ENCODE results near the gene PRG2.

PRG2 gene

DNA sequence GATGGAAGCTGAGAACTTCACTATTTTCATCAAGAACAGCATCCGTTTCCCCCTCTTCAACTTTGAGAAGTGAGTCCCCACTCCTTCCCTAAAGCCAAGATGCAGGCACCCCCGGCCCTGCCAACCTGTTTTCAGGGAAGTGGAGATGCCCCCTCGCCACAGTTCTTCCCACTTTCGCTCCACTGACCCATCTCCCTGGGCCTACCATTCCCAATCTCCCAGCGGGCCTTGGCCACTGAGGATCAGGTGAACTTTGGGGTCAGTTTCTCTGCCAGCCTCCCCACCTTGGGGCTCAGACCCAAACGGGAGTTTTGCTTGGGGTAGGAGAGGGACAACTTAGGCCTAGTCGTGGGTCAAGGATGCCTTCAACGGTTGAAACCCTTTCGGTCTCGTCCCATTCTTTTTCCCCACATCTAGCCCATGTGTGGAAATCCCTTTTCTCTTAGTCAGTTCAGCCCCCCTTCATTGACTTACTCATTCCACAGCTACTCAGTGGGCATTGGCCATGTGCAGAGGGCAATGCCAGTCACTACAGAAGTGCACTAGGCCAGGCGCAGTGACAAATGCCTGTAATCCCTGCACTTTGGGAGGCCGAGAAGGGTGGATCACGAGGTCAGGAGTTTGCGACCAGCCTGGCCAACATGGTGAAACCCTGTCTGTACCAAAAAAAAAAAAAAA, 41.7 kb downstream of the PRG2 start:
- in situ Hi-C loops (cut with MboI; ENCODE audit: low sequenced_read_pairs), result loop anchor here (10.0 to 25.0 kb wide), 2 partner anchors 189 to 296 kb away; partner anchors contain the start of genes SMTNL1, TIMM10 and YPEL4

DNA sequence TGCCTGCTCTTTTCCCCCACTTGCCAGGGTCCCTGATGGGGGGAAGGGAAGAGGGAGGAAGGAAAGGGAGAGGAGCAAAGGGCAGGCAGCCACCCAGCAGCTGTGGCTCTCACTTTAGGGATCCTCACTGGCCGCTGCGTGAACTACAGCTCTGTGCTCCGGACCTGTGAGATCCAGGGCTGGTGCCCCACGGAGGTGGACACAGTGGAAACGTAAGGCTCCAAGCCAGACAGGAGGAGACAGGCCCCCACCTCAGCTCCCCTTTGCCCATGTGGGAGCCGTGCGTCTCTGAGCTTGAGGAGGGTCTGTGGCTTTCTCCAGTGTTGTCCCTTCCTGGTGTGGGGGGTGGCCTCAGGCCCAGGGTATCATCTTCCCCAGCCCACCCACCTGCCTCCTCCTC, 42.4 kb downstream of the PRG2 start:
- in situ Hi-C loops (cut with MboI; ENCODE audit: low sequenced_read_pairs), result loop anchor here (10.0 to 25.0 kb wide), 2 partner anchors 189 to 297 kb away; partner anchors contain the start of genes SMTNL1, TIMM10 and YPEL4

GRCh38 chr11:57347336-57347735, 43.1 kb downstream of the PRG2 start:
- in situ Hi-C loops (cut with MboI; ENCODE audit: low sequenced_read_pairs), result loop anchor here (10.0 to 25.0 kb wide), 2 partner anchors 190 to 297 kb away; partner anchors contain the start of genes SMTNL1, TIMM10 and YPEL4

DNA sequence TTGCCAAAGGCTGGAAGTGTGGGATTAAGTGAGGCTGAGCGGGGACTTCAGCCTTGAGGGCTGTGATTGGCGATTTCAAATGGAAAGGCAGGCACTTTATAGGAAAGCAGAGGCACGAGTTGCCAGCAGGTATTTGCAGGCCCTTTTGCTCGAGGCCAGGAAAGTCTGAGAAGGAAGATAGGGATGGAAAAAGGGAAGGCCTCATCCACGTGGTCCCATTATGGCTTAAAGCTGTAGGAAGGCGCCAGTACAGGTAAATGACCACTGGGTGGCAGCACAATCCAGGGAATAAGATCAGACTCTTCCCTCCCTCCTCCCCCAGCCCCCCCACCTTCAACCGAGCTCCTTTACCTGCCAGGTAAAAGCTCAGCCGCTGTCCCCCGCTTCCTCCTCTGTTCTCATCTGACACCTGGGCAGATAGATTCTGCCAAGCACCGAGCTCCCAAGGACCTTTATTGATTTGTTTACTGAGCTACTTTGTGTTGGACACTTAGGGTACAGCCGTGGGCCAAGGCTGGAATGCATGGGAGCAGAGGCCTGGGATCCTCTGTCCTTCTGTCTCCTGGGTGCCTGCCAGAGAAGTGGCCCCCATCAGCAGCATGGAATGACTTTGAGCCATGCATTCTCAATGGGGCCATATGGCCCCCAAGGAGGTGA, 44.8 kb downstream of the PRG2 start:
- in situ Hi-C loops (cut with MboI; ENCODE audit: low sequenced_read_pairs), result loop anchor here (10.0 to 25.0 kb wide), 2 partner anchors 192 to 299 kb away; partner anchors contain the start of genes SMTNL1, TIMM10 and YPEL4

GRCh38 chr11:57344826-57345225, 45.6 kb downstream of the PRG2 start:
- in situ Hi-C loops (cut with MboI; ENCODE audit: low sequenced_read_pairs), result loop anchor here (10.0 to 25.0 kb wide), 2 partner anchors 192 to 300 kb away; partner anchors contain the start of genes SMTNL1, TIMM10 and YPEL4

DNA sequence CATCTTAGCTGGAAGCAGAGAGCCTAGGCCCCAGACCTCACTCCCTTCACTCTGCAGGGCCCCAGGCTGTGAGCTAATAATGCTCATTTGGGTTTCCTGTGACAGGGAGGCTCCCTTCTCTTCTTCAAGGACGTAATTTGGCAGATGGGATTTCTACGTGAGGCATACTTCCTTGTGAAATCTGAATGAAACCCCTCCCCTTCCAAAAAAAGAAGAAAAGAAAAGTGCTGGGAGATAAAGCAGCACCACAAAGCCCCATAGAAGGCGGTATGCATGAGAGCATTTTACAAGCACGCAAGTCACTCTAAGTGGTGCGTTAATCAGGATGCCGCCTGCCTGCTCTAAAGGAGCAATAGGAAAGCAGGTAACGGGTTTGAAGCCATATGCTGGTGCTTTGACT, 46.6 kb downstream of the PRG2 start:
- in situ Hi-C loops (cut with MboI; ENCODE audit: low sequenced_read_pairs), result loop anchor here (10.0 to 25.0 kb wide), 2 partner anchors 193 to 301 kb away; partner anchors contain the start of genes SMTNL1, TIMM10 and YPEL4

DNA sequence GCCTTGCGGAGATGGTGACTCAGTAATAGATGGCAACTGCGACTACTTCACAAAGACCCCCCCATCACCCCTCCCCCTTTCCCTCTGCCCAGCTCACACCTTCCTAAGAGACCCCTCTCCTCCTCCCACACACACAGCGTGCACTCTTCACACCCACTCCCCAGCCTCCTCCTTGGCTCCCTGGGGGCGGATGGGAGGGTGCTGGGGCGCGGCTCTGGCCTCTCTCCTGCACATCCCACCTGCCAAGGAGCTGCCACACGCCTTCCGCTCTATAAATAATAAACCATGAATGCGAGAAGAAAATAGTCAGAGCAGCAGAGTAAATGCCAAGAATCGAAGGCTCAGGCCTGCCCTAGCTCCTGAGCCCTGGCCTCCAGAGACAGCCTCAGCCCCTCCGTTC, 47.7 kb downstream of the PRG2 start:
- in situ Hi-C loops (cut with MboI; ENCODE audit: low sequenced_read_pairs), result loop anchor here (10.0 to 25.0 kb wide), 2 partner anchors 195 to 302 kb away; partner anchors contain the start of genes SMTNL1, TIMM10 and YPEL4

DNA sequence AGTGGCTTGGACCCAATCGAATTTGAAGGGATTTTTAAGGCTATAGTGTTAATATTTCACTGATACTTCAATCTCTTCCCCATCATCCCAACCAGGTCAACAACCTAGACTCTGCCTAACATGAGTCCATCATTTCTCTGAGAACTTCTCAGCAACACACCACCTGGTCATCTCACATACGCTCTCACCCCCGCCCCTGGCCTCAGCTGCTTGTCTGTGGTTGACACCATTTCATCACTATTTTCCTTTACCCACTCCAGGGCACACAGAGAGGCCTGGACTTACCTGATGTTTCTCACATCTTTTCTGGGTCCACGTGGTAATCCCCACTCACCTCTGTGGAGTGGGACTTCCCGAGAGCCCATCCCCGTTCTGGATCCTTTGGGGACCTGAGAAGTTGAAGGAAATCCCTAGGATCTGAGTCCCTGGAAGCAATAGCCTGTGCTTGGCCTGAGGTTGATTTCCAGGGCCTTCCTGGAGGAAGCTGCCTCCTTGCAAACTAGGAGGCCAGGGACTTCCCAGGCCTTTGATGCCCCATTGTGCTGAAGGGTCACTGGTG, 49.1 kb downstream of the PRG2 start:
- in situ Hi-C loops (cut with MboI; ENCODE audit: low sequenced_read_pairs), result loop anchor here (10.0 to 25.0 kb wide), 2 partner anchors 196 to 303 kb away; partner anchors contain the start of genes SMTNL1, TIMM10 and YPEL4

GRCh38 chr11:57340039-57340615, 50.3 kb downstream of the PRG2 start:
- in situ Hi-C loops (cut with MboI; ENCODE audit: low sequenced_read_pairs), result loop anchor here (10.0 to 25.0 kb wide), 2 partner anchors 197 to 305 kb away; partner anchors contain the start of genes SMTNL1, TIMM10 and YPEL4

DNA sequence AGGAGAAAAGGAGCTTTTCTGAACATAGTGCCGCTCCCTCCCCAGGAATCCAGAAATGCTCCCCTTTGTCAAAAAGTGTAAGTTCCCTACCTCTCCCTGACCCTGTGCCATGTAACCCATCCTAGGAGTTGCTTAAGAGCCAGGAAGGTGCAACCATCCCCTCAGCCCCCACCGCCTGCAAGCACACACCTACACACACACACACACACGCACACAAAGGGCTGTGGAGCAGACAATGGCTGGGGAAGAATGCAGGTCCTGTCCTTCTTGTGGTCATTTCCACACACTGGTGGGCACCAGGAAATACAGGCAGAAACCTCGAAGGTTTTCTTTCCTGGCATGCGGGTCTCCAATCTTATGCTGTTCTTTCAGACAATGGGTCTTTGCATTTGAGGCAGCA, 51.1 kb downstream of the PRG2 start:
- in situ Hi-C loops (cut with MboI; ENCODE audit: low sequenced_read_pairs), result loop anchor here (25.0 kb wide), 1 partner anchor 198 kb away; the partner anchor contains the start of genes SMTNL1 and TIMM10

DNA sequence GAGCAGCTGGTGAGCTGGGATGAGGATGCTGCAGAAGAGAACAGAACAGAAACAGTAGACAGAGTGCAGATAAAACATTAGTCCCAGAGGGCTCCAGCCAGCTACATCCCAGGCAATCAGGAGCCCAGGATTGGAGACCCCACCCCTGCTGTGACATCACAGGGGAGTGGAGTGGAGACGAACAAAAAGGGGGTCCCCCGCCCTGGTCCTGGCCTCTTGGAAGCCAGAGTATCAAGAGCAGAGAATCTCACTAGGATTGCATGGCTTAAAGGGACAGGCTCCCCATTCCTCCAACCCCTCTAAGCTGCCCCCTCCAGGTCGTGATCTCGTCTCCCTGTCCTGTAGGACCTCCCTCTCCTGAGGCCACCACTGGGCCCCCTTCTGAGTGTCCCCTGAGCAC, 52.3 kb downstream of the PRG2 start, which contains the start of gene P2RX3:
Gene P2RX3 (plus strand): TSS at position 211 of the 400 bp plus-strand sequence. CDS start 199 bp downstream, outside the sequence.
- in situ Hi-C loops (cut with MboI; ENCODE audit: low sequenced_read_pairs), result loop anchor here (25.0 kb wide), 1 partner anchor 199 kb away; the partner anchor contains the start of genes SMTNL1 and TIMM10

GRCh38 chr11:57336856-57337255, 53.6 kb downstream of the PRG2 start:
- in situ Hi-C loops (cut with MboI; ENCODE audit: low sequenced_read_pairs), result loop anchor here (25.0 kb wide), 1 partner anchor 200 kb away; the partner anchor contains the start of genes SMTNL1 and TIMM10

Measured in HL-60/S4 treated with phorbol 12-myristate 13-acetate at 8.2 ng/mL for 4 days and 3 days (cell line).